OCI-LY7 (cell line): Measurements from ENCODE around the gene NFIA. TPM values are rescaled to one million over a fixed set of nuclear protein-coding genes. Genes with fewer than 3 reads are reported as not detected.

Experiments
- BruUV-seq: library from RNA; stranded (reverse); fragments of 400-500 nt; replicated peaks from 2 replicates; lab custom pipeline; 2021; lab: Mats Ljungman, UMichigan
- CTCF ChIA-PET: fragments of 300-600 bp; sonication (Branson Sonifier 250); formaldehyde crosslinking; loops from one replicate; lab custom pipeline; 2022; ENCODE audit warnings: antibody characterized with exemption; ENCODE audit not compliant: unreplicated experiment; lab: Charles Lee
- POLR2A ChIA-PET: fragments of 300-600 bp; sonication (Branson Sonifier 250); formaldehyde crosslinking; loops from one replicate; lab custom pipeline; 2022; ENCODE audit warnings: antibody characterized with exemption; lab: Charles Lee
- DNase-seq: peaks from one replicate; pipeline ENCODE4 v3.0.0-alpha.2; 2015; ENCODE audit warnings: low spot score
- H2AFZ ChIP-seq: fragments of 200-600 bp; sonication (generic), shearing (Covaris generic); 2 replicates; pipeline ENCODE4 v1.6.1; 2014; ENCODE audit warnings: mild to moderate bottlenecking, antibody characterized with exemption, low read length, moderate library complexity
- H3K27ac ChIP-seq: fragments of 200-600 bp; sonication (generic); 2 replicates; pipeline ENCODE4 v1.5.1; 2014; ENCODE audit warnings: mixed run types, low read depth, mild to moderate bottlenecking, moderate library complexity, low read length, inconsistent platforms; ENCODE audit not compliant: poor library complexity, severe bottlenecking
- H3K36me3 ChIP-seq: fragments of 200-600 bp; sonication (generic); 2 replicates; pipeline ENCODE4 v1.6.1; 2014; ENCODE audit warnings: mild to moderate bottlenecking, antibody characterized with exemption, low read length, moderate library complexity, mixed read lengths; ENCODE audit not compliant: insufficient read depth
- H3K4me1 ChIP-seq: fragments of 200-600 bp; sonication (generic); 2 replicates; pipeline ENCODE4 v1.5.1; 2014; ENCODE audit warnings: mild to moderate bottlenecking, low read length; ENCODE audit not compliant: insufficient read depth, poor library complexity, severe bottlenecking
- H3K4me2 ChIP-seq: fragments of 200-600 bp; sonication (generic); 2 replicates; pipeline ENCODE4 v1.6.1; 2014; ENCODE audit warnings: mild to moderate bottlenecking, low read length
- H3K4me3 ChIP-seq: fragments of 200-600 bp; sonication (generic); 2 replicates; pipeline ENCODE4 v1.5.1; 2014; ENCODE audit warnings: mild to moderate bottlenecking, low read depth, low read length; ENCODE audit not compliant: poor library complexity, severe bottlenecking
- H3K79me2 ChIP-seq: fragments of 200-600 bp; sonication (generic); 2 replicates; pipeline ENCODE4 v1.6.1; 2016; ENCODE audit warnings: low read depth, mild to moderate bottlenecking, low read length, moderate library complexity, mixed read lengths; ENCODE audit not compliant: insufficient read depth
- H3K9me2 ChIP-seq: fragments of 200-600 bp; sonication (generic); 2 replicates; pipeline ENCODE4 v1.6.1; 2016; ENCODE audit warnings: mild to moderate bottlenecking, low read length, mixed read lengths; ENCODE audit not compliant: insufficient read depth
- H3K9me3 ChIP-seq: fragments of 200-600 bp; sonication (generic); 2 replicates; pipeline ENCODE4 v1.6.1; 2014; ENCODE audit warnings: mild to moderate bottlenecking, mixed run types, low read length, mixed read lengths
- H4K20me1 ChIP-seq: fragments of 200-600 bp; sonication (generic); 2 replicates; pipeline ENCODE4 v1.6.1; 2014; ENCODE audit warnings: mild to moderate bottlenecking, antibody characterized with exemption, low read length, moderate library complexity, mixed read lengths; ENCODE audit not compliant: insufficient read depth
- EZH2phosphoT487 ChIP-seq: fragments of 200-600 bp; sonication (generic); IDR thresholded peaks from 2 replicates; pipeline ENCODE4 v1.6.1; 2018; ENCODE audit warnings: low read depth, borderline replicate concordance, mild to moderate bottlenecking, mixed run types, antibody characterized with exemption, low read length, moderate library complexity, mixed read lengths
- intact Hi-C: fragments of 100-400 bp; cut with micrococcal nuclease; formaldehyde crosslinking; loops from one replicate; pipeline ENCODE4 v1.10.0; 2022; ENCODE audit not compliant: unreplicated experiment
- total RNA-seq, 2 experiments: library from RNA; depleted of rRNA in 1 of 2; stranded (reverse); fragments of >200 nt in 1 of 2; shearing (Covaris generic) in 1 of 2; gene quantifications; 2 replicates each; pipeline ENCODE4 v1.2.3, GENCODE V29; 2014 to 2022
- TF ChIP-seq, protein P1 (sequence below): fragments of 200-600 bp; sonication (generic); conservative IDR thresholded peaks from 2 replicates; pipeline ENCODE4 v1.5.1; 2014; ENCODE audit warnings: mild to moderate bottlenecking, antibody characterized with exemption, low read length, moderate library complexity, mixed read lengths

The NFIA gene
- total RNA-seq, 2 experiments from 2014 or later: 2.8 to 18.8 TPM

DNA sequence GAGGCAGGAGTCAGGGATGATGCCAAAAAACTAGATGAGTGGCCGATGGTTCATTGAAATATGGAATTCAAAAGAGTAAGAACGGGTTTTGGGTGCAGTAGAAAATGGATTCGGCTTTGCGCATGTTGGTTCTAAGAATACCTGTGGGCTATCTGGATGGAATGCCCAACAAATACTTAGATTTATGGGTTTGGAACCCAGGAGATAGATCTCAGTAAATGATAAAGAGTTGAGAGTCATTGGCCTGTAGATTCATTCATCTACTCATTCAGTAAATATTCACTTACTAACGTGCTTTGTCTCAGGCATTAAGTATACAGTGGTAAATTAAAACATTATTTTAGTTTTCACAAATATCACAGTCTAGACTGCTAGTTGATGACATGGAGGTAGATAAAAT is 247.7 kb downstream of the NFIA start:
- H3K9me3 ChIP-seq: no peaks in the 10 kb centered on the region
- CTCF ChIA-PET: no interaction called here
- no peak overlapping the region for H2AFZ ChIP-seq
- POLR2A ChIA-PET: interaction anchor here (0.5 kb wide), 1 partner anchor 100 kb away, joined by 3 read pairs; no protein-coding TSS in a partner anchor
- intact Hi-C loops: no loop called here
- no peak overlapping the region for H3K4me2 ChIP-seq
- BruUV-seq: no TSS peak
- no peaks in the 10 kb centered on the region for H3K36me3 ChIP-seq
- no peak for DNase-seq
- H3K4me3 ChIP-seq: no peak overlapping the region
- H3K27ac ChIP-seq: no peak overlapping the region
- no peaks in the 10 kb centered on the region for H3K9me2 ChIP-seq
- no peaks in the 10 kb centered on the region for H3K4me1 ChIP-seq
- no peaks in the 10 kb centered on the region for H4K20me1 ChIP-seq
- no peaks in the 10 kb centered on the region for H3K79me2 ChIP-seq
- no peak for TF ChIP-seq EZH2phosphoT487
- TF ChIP-seq, protein P1, sequence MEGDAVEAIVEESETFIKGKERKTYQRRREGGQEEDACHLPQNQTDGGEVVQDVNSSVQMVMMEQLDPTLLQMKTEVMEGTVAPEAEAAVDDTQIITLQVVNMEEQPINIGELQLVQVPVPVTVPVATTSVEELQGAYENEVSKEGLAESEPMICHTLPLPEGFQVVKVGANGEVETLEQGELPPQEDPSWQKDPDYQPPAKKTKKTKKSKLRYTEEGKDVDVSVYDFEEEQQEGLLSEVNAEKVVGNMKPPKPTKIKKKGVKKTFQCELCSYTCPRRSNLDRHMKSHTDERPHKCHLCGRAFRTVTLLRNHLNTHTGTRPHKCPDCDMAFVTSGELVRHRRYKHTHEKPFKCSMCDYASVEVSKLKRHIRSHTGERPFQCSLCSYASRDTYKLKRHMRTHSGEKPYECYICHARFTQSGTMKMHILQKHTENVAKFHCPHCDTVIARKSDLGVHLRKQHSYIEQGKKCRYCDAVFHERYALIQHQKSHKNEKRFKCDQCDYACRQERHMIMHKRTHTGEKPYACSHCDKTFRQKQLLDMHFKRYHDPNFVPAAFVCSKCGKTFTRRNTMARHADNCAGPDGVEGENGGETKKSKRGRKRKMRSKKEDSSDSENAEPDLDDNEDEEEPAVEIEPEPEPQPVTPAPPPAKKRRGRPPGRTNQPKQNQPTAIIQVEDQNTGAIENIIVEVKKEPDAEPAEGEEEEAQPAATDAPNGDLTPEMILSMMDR: no peak

DNA sequence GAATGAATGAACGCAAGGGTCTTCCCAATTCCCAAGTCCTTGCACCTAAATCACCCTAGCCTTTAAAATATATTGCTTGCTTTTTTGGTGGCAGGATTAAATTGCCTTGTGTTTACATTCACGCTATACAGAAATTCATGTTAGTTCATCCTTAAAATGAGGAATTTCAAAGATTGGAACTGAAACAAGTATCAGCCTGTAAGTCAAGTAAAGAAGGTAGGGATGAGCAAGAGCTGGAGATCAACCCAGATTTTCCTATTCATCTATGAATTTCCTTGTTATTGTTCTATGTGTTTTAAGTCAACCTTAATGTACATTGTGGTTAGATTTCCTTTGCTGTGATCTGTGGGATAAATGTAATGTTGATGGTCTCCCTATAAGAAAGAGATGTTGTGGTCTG is 248.2 kb downstream of the NFIA start:
- no peaks in the 10 kb centered on the region for H3K4me1 ChIP-seq
- H3K79me2 ChIP-seq: no peaks in the 10 kb centered on the region
- POLR2A ChIA-PET: no interaction called here
- BruUV-seq: no TSS peak
- TF ChIP-seq, protein P1: no peak
- TF ChIP-seq EZH2phosphoT487: no peak
- no peak overlapping the region for H3K4me3 ChIP-seq
- no peaks in the 10 kb centered on the region for H3K36me3 ChIP-seq
- no peaks in the 10 kb centered on the region for H4K20me1 ChIP-seq
- CTCF ChIA-PET: no interaction called here
- no peaks in the 10 kb centered on the region for H3K9me2 ChIP-seq
- no peak for DNase-seq
- no peak overlapping the region for H2AFZ ChIP-seq
- no peak overlapping the region for H3K4me2 ChIP-seq
- intact Hi-C loops: no loop called here
- no peak overlapping the region for H3K27ac ChIP-seq
- no peaks in the 10 kb centered on the region for H3K9me3 ChIP-seq

DNA sequence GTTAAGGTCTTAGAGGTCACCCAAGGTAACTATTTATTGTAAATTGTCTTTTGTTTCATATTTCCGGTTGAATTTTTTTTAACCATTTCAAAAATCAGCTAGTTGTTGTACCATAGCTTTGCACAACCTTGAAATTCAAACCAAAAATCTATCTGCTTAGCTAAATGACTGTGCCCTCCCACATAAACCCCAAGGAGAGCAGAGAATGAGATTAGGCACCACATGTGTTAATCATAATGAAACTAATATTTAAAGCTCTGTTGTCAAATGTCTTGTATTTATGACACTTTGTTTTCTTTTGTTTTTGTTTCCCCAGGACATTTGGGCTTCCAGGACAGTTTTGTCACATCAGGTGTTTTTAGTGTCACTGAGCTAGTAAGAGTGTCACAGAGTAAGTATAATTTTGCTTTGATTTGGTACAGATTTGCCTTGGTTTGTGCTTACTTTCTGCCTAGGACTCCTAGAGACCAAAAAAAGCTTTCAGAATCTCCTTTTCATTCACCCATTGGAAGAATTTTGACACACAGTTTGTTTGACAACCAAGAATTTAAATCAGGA is 249.9 kb downstream of the NFIA start:
- no TSS peak for BruUV-seq
- ChIA-PET CTCF (no interaction called here), POLR2A (interaction anchor here (0.9 kb wide), 1 partner anchor 1558 kb away, joined by 4 read pairs; no protein-coding TSS in a partner anchor)

More for the DNA sequence above, 249.9 kb downstream of the NFIA start:
- H4K20me1 ChIP-seq: no peaks in the 10 kb centered on the region
- no peak overlapping the region for H3K4me3 ChIP-seq
- TF ChIP-seq, protein P1: no peak
- no peak for TF ChIP-seq EZH2phosphoT487
- H3K9me2 ChIP-seq: no peaks in the 10 kb centered on the region
- no peak for DNase-seq
- intact Hi-C loops: no loop called here
- H3K9me3 ChIP-seq: no peaks in the 10 kb centered on the region
- H3K4me1 ChIP-seq: no peaks in the 10 kb centered on the region
- H3K36me3 ChIP-seq: no peaks in the 10 kb centered on the region
- H3K4me2 ChIP-seq: no peak overlapping the region
- no peak overlapping the region for H3K27ac ChIP-seq
- H2AFZ ChIP-seq: no peak overlapping the region
- no peaks in the 10 kb centered on the region for H3K79me2 ChIP-seq
